GM19468 (cell line): ENCODE measurements around the gene ATAD2B.

Source experiments
- ATAC-seq: cut with Tn5 transposase; IDR thresholded peaks from one replicate; pipeline ENCODE4 v1.9.1; 2021; ENCODE audit warnings: mild to moderate bottlenecking, moderate library complexity, moderate number of reproducible peaks; ENCODE audit not compliant: unreplicated experiment; ENCODE audit errors: extremely low read depth

Gene ATAD2B

DNA sequence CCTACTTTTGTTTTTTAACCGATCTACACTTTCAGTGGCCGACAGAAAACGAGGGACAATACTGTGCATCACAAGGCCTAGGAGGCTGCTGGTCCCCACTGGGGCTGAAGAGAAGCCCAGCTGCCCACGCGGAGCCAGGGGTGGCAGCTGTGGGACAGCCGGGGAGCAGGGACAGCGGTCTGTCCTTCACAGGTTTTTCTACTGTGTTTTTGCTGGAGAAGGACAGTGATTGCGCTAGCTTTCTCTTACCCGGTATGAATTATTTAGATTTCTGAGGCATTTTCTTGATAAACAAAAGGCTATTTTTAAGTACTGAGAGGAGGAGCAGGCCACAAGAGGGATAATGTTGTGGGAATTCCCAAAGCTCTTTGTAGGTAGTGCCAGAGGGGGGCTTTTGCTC is 219.8 kb downstream of the ATAD2B start:
- ATAC-seq: no peak

DNA sequence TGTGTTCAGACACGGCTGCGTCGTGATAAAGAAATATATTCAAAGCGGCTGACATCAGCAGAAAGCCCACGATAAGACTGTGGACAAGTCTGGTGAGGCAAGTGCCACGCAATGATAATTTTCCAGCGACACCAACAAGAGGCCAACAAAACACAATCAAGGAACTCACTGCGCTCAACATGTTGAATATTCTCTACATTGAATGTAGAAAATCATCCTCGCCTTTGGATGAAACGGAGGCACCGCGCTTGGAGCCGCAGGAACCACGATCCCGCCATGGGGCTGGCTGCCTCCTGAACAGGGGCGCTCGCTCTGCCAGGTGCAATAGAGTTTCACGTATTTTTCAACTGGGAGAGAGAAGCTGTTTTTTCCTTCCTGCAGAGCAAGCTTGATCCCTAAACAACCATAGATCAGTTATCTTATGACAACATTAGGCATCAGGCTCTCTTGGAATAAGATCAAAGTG is 220.3 kb downstream of the ATAD2B start:
- no peak for ATAC-seq

DNA sequence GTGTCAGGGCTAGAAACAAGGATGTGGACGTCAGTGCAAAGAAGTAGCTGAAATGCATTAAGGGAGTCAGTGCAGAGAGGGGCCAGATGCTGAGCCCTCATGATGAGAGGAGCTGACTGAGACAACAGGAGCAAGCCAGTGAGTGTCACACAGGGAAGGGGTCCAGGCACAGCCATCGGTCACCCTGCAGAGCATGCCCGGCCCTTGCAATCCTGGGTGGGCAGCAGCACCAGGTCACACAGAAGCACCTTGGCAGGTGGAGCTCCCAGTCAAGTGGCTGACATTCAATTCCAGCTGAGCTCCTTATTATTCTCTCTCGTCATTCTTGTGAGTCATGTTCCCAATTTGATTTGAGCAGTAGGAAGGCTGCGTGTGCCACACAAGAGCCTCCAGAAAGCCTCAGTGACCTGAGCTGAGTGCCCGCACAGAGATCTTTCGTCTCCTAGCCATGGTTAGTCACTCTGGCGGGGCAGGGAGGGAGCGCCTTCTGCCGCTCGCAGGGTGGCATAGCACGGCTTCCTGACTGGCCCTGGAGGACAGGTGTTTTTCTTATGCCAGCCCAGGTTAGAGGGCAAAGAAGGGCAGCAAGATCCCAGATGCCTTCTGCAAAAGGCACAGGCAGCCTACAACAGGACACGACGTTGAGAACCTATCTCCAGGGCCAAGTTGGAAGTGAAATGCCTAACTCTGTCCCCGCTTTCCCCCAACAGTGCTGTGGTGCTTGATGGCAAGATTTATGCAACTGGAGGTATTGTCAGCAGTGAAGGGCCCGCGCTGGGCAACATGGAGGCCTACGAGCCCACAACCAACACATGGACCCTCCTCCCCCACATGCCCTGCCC is 220.9 kb downstream of the ATAD2B start:
- ATAC-seq: no peak

DNA sequence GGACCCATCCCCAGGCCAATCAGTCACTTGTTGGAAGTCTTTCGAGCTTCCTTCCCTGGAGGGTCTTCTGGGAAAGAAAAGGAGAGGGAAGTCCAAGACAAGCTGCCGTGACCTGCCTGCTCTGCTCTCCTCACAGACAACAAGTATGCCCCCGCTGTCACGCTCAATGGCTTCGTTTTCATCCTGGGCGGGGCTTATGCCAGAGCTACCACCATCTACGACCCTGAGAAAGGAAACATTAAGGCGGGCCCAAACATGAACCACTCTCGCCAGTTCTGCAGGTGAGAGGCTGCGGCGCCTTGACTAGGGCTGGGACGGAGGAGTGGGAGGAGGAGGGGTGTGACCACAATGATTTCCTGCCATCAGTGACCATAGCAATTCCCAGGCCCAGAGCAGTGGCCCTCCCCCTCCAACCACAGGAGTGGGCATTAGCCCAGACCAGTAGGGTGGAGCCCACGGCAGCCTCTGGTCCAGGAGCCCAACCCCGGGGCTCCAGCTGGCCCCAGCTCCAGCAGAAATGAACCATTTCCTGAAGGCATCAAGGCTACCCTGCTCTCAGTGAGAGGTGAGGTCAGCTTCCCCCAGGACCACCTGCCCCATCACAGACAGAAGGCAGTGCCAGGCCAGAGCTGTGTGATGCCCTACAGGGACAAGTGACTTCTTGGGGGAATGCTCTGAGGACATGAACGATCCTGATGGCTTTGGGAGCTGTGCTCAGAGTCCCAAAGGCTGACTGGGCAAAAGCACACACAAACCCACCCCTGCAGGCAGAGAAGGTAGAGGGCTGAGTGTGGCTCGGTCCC is 223.1 kb downstream of the ATAD2B start:
- ATAC-seq: no peak

DNA sequence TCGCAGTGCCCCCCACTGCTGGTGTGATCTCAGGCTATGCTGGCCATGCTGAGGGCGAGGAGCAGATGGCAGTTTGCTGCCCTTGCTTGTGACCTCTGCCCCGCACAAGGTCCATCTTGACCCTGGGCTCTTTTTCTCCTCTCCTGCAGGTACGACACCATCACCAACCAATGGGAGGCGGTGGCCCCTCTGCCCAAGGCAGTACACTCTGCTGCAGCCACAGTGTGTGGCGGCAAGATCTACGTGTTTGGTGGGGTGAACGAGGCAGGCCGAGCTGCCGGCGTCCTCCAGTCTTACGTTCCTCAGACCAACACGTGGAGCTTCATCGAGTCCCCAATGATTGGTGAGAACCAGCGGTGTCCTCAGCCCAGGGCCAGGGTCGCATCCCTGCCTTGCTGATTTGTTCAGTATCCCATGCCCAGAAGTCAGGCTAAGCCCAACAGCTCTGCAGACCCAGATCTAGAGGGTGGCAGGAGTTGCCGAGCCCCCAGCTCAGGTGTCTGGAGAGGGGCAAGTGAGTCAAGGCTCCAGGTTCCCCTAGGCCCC is 223.8 kb downstream of the ATAD2B start:
- no peak for ATAC-seq

DNA sequence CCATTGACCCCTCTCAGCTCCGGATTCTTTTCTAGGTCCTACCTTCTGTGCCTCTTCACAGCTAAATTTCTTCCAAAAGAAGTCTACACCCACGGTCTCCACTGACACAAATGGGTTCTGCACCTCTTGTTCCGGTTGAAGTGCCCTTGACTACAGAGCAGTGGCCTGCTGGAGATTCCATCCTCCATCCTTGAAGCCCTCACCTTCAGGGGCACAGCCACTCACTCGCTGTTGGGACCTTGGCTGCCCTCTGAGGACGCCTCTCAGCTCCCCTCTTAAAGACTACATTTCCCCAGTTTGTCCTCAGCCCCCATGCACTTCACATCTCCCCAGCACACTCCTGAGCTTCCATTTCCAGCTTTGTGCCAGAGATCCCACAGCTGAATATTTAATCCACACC is 226.3 kb downstream of the ATAD2B start:
- ATAC-seq: no peak

DNA sequence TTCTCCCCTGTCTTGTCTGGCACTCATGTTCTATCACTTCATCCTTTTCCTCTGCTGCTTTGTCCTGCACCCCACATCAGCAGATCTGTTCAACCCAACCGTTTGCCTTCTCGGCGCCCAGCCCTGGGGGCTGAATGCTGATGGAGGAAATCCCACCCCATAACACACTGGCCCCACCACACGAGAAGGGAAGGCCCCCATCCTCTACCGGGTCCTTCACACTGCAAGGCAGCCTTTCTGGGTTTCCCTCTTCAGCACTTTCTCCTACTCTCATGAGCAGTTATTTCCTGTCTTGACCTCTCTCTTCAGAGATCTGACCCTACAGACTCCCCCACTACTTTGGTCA is 227.4 kb downstream of the ATAD2B start:
- ATAC-seq: no peak

DNA sequence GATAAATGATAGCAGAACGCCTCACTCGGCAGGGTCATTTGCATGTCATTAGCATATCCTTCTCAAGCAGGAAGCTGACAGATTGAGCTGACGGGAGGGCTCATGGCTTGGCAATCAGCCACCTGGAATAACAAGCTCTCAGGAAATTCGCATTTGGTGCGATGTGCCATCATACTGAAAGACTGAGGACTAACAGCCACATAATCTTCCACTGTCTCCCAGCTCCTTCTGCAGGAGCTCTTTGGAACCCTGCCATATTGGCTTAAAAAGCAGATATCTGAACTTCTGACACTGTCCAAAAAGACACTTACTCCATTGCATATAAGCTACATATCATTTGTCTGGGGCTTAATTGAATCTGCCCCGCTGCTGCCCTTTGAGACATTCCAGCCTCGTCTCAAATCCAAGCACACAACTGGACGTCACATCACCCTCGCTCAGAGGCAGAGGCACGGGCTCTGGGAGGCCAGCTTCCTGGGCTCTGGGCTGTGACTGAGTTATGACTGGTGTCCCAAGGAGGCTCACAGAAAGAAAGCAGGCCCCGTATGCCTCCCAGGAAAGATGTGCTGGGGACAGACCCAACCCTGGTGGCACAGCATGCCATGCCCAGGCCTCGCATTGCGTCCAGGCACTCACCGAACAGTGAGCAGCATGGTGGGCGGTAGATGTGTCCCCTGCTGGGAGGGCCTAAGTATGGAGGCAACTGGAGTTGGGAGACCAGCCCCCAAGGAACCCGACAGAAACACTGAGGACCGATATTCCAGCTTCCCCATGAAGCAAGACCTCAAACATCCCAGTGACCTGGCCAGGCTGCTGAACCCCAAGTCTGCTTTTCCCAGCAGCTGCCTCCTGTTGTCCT is 228.0 kb downstream of the ATAD2B start:
- ATAC-seq: no peak
